Thyroid gland (tissue), 4 donors: ENCODE results near the gene STEAP1B. TPM values are rescaled to one million over a fixed set of nuclear protein-coding genes. Genes with fewer than 3 reads are reported as not detected.
"Not testable (repeated sequence)": the region's sequence is repeated elsewhere in the genome, so short reads cannot be mapped to it uniquely, and the experiment has no call there.

Experiments
- DNase-seq, 2 donors: peaks; one replicate each; pipeline ENCODE4 v3.0.0-alpha.2; 2019
- H3K27ac ChIP-seq, 3 donors: fragments of 200-600 bp; sonication (generic); 1 replicate in 2 of 3; 2 replicates in 1 of 3; pipeline ENCODE4 v1.5.1; 2016 to 2019; ENCODE audit warnings: mild to moderate bottlenecking in 1 of 3, moderate library complexity in 1 of 3
- H3K27me3 ChIP-seq: fragments of 200-600 bp; sonication (generic); one replicate; pipeline ENCODE4 v1.5.1; 2019
- H3K36me3 ChIP-seq, 2 donors: fragments of 200-600 bp; sonication (generic); one replicate each; pipeline ENCODE4 v1.5.1; 2016 to 2019
- H3K4me1 ChIP-seq, 2 donors: fragments of 200-600 bp; sonication (generic); one replicate each; pipeline ENCODE4 v1.5.1; 2017 to 2019
- H3K4me3 ChIP-seq, 3 donors: fragments of 200-600 bp; sonication (generic); replicated peaks in 1 of 3; 1 replicate in 2 of 3; 2 replicates in 1 of 3; pipeline ENCODE4 v1.5.1; 2016; ENCODE audit warnings: mild to moderate bottlenecking in 1 of 3
- H3K9me3 ChIP-seq: fragments of 200-600 bp; sonication (generic); one replicate; pipeline ENCODE4 v1.5.1; 2017
- CTCF ChIP-seq, 6 experiments: fragments of 200-600 bp in 3 of 6; fragments of 450-650 bp in 3 of 6; sonication (generic) in 3 of 6; IDR thresholded peaks; one replicate each; pipeline ENCODE4 v1.5.1; 2016 to 2019; ENCODE audit warnings: antibody characterized with exemption in 6 of 6, mild to moderate bottlenecking in 2 of 6, inconsistent platforms in 1 of 6, moderate library complexity in 1 of 6
- POLR2A ChIP-seq, 2 donors: fragments of 450-650 bp; IDR thresholded peaks; one replicate each; pipeline ENCODE4 v1.6.1; 2017; ENCODE audit warnings: antibody characterized with exemption in 2 of 2, mild to moderate bottlenecking in 2 of 2, moderate library complexity in 1 of 2
- WGBS, 2 donors: methylation state at CpG; one replicate each; pipeline ENCODE4 v1.1.5; 2017; 5-methylcytosine and 5-hydroxymethylcytosine counted together
- intact Hi-C: fragments of 100-400 bp; cut with DNase I; formaldehyde crosslinking; loops from one replicate; pipeline ENCODE4 v1.15.1; 2023
- total RNA-seq, 4 donors: library from RNA; depleted of rRNA; stranded (reverse); fragments of >200 nt; gene quantifications; one replicate each; pipeline ENCODE4 v1.2.3, GENCODE V29; 2016

The STEAP1B gene
- total RNA-seq, 4 donors from 2014 or later = 0.33 to 0.40 TPM; not detected in 2

- no peaks in the 10 kb centered on the region for H3K27me3 ChIP-seq
- TF ChIP-seq CTCF (IDR thresholded peaks at IDR 0.05) (no peak), POLR2A (IDR thresholded peaks at IDR 0.05) (no peak)
- intact Hi-C loops = no loop called here
- H3K27ac ChIP-seq = no peak overlapping the region
- no peaks in the 10 kb centered on the region for H3K4me1 ChIP-seq
- H3K9me3 ChIP-seq = no peaks in the 10 kb centered on the region
- H3K4me3 ChIP-seq = no peak overlapping the region
- DNase-seq = no peak
- 77 to 90% methylated on average over 4 of the region's 4 CpGs for WGBS, 2 donors
- H3K36me3 ChIP-seq = no peaks in the 10 kb centered on the region
Measured at GRCh38 chr7:22544245-22544644, 44.3 kb upstream of the STEAP1B start.

- Histone ChIP-seq H3K9me3 (no peaks in the 10 kb centered on the region), H3K4me1 (no peaks in the 10 kb centered on the region), H3K27ac (no peak overlapping the region), H3K36me3 (no peaks in the 10 kb centered on the region), H3K27me3 (no peaks in the 10 kb centered on the region), H3K4me3 (no peak overlapping the region)
- intact Hi-C loops = no loop called here
- DNase-seq = no peak
- WGBS, 2 donors = 89 to 91% methylated on average over 7 of the region's 7 CpGs
- TF ChIP-seq CTCF (IDR thresholded peaks at IDR 0.05) = no peak
- TF ChIP-seq POLR2A (IDR thresholded peaks at IDR 0.05) = no peak
Measured at GRCh38 chr7:22543169-22543568, 43.2 kb upstream of the STEAP1B start.

- Histone ChIP-seq H3K4me3 (no peak overlapping the region), H3K27ac (no peak overlapping the region), H3K4me1 (no peaks in the 10 kb centered on the region), H3K9me3 (no peaks in the 10 kb centered on the region), H3K36me3 (no peaks in the 10 kb centered on the region), H3K27me3 (no peaks in the 10 kb centered on the region)
- 75 to 81% methylated on average over 5 of the region's 5 CpGs for WGBS, 2 donors
- intact Hi-C loops = no loop called here
- DNase-seq = no peak
- TF ChIP-seq POLR2A (IDR thresholded peaks at IDR 0.05) (no peak), CTCF (IDR thresholded peaks at IDR 0.05) (no peak)
Measured at GRCh38 chr7:22542669-22543068, 42.7 kb upstream of the STEAP1B start.

GRCh38 chr7:22542254-22542653, 42.3 kb upstream of the STEAP1B start:
- no peak overlapping the region for H3K4me3 ChIP-seq
- TF ChIP-seq CTCF (IDR thresholded peaks at IDR 0.05) (no peak), POLR2A (IDR thresholded peaks at IDR 0.05) (no peak)
- H3K4me1 ChIP-seq = no peaks in the 10 kb centered on the region
- intact Hi-C loops = no loop called here
- H3K36me3 ChIP-seq = no peaks in the 10 kb centered on the region
- no peak overlapping the region for H3K27ac ChIP-seq
- 92 to 98% methylated on average over 5 of the region's 5 CpGs for WGBS, 2 donors
- no peaks in the 10 kb centered on the region for H3K27me3 ChIP-seq
- no peak for DNase-seq
- no peaks in the 10 kb centered on the region for H3K9me3 ChIP-seq

GRCh38 chr7:22541789-22542188, 41.8 kb upstream of the STEAP1B start:
- H3K36me3 ChIP-seq = no peaks in the 10 kb centered on the region
- no peak for TF ChIP-seq POLR2A (IDR thresholded peaks at IDR 0.05)
- TF ChIP-seq CTCF (IDR thresholded peaks at IDR 0.05) = no peak
- H3K27me3 ChIP-seq = no peaks in the 10 kb centered on the region
- DNase-seq = no peak
- no peak overlapping the region for H3K27ac ChIP-seq
- no peaks in the 10 kb centered on the region for H3K4me1 ChIP-seq
- intact Hi-C loops = no loop called here
- H3K4me3 ChIP-seq = no peak overlapping the region
- WGBS, 2 donors = 92 to 96% methylated on average over 6 of the region's 6 CpGs
- no peaks in the 10 kb centered on the region for H3K9me3 ChIP-seq

- H3K36me3 ChIP-seq, intact Hi-C loops, H3K27ac ChIP-seq, H3K4me1 ChIP-seq, H3K27me3 ChIP-seq, H3K4me3 ChIP-seq, H3K9me3 ChIP-seq, DNase-seq: not testable (repeated sequence)
- 80% methylated on average over 1 of the region's 14 CpGs; no CpG with 5 or more reads in 1 of the 2 donors for WGBS, 2 donors
Measured at GRCh38 chr7:22528537-22528936, 28.5 kb upstream of the STEAP1B start.

- DNase-seq, H3K9me3 ChIP-seq, H3K4me1 ChIP-seq, H3K4me3 ChIP-seq, H3K36me3 ChIP-seq, H3K27ac ChIP-seq, intact Hi-C loops, H3K27me3 ChIP-seq: not testable (repeated sequence)
- 54 to 55% methylated on average over 5 of the region's 5 CpGs for WGBS, 2 donors
Measured at GRCh38 chr7:22524353-22524947, 24.5 kb upstream of the STEAP1B start.
